BLaER1 (cell line): Measurements from ENCODE around the gene SEC14L1.
A peak's percentile ranks its signal among the peaks of the same experiment; 100 is the strongest.

Experiments
- H3K27ac ChIP-seq: shearing (Covaris generic); formaldehyde crosslinking; 2 replicates; pipeline ENCODE4 v1.8.1; 2022
- H3K27me3 ChIP-seq: shearing (Covaris generic); formaldehyde crosslinking; 2 replicates; pipeline ENCODE4 v1.8.1; 2022
- H3K36me3 ChIP-seq: shearing (Covaris generic); formaldehyde crosslinking; 2 replicates; pipeline ENCODE4 v1.8.1; 2022
- H3K4me1 ChIP-seq: shearing (Covaris generic); formaldehyde crosslinking; 2 replicates; pipeline ENCODE4 v1.8.1; 2022
- H3K4me2 ChIP-seq: shearing (Covaris generic); formaldehyde crosslinking; 2 replicates; pipeline ENCODE4 v1.8.1; 2022
- H3K4me3 ChIP-seq: shearing (Covaris generic); formaldehyde crosslinking; 2 replicates; pipeline ENCODE4 v1.8.1; 2022
- H3K9ac ChIP-seq: shearing (Covaris generic); formaldehyde crosslinking; 2 replicates; pipeline ENCODE4 v1.8.1; 2022
- H3K9me3 ChIP-seq: shearing (Covaris generic); formaldehyde crosslinking; 2 replicates; pipeline ENCODE4 v1.8.1; 2022
- H4K20me1 ChIP-seq: shearing (Covaris generic); formaldehyde crosslinking; 2 replicates; pipeline ENCODE4 v1.8.1; 2022
- Cebpa-rat ChIP-seq: shearing (Covaris generic); IDR thresholded peaks from 2 replicates; pipeline ENCODE4 v1.8.1; 2022

SEC14L1 gene

DNA sequence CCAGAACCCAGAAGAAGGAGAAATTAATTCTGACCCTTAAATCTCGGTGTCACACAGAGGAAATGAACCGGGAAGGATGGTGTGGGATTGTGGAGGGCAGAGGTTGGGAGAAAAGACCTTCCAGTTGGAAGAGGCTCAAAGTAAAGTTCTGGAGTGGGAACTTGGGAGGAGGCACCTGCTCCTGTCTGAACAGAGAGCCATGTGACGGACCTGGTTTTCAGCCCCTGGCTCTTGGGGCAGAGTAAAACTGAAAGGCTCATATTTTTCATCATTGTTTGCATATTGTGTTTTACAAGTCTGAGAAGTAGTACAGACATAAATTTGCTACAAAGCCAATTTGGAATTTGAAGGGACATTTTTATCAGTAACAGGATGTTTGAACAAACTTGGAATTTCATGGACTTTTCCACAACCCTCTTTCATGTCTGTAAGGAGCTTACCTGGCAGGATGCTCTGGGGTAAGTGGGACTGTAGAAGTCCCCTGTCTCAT, 24.4 kb upstream of the SEC14L1 start:
- Histone ChIP-seq H3K9ac (no peak overlapping the region), H3K4me3 (no peak overlapping the region), H3K27me3 (no peaks in the 10 kb centered on the region), H3K4me1 (peaks cover 8% of the 10 kb centered on the region), H3K27ac (no peak overlapping the region), H3K9me3 (no peaks in the 10 kb centered on the region), H3K36me3 (no peaks in the 10 kb centered on the region), H3K4me2 (no peak overlapping the region), H4K20me1 (no peaks in the 10 kb centered on the region)
- TF ChIP-seq Cebpa-rat = no peak

GRCh38 chr17:77117415-77117814, 23.4 kb upstream of the SEC14L1 start:
- no peak for TF ChIP-seq Cebpa-rat
- no peaks in the 10 kb centered on the region for H3K9me3 ChIP-seq
- no peak overlapping the region for H3K4me2 ChIP-seq
- no peak overlapping the region for H3K9ac ChIP-seq
- H3K27ac ChIP-seq = no peak overlapping the region
- no peak overlapping the region for H3K4me3 ChIP-seq
- no peaks in the 10 kb centered on the region for H3K27me3 ChIP-seq
- no peaks in the 10 kb centered on the region for H3K4me1 ChIP-seq
- H3K36me3 ChIP-seq = no peaks in the 10 kb centered on the region
- no peaks in the 10 kb centered on the region for H4K20me1 ChIP-seq

DNA sequence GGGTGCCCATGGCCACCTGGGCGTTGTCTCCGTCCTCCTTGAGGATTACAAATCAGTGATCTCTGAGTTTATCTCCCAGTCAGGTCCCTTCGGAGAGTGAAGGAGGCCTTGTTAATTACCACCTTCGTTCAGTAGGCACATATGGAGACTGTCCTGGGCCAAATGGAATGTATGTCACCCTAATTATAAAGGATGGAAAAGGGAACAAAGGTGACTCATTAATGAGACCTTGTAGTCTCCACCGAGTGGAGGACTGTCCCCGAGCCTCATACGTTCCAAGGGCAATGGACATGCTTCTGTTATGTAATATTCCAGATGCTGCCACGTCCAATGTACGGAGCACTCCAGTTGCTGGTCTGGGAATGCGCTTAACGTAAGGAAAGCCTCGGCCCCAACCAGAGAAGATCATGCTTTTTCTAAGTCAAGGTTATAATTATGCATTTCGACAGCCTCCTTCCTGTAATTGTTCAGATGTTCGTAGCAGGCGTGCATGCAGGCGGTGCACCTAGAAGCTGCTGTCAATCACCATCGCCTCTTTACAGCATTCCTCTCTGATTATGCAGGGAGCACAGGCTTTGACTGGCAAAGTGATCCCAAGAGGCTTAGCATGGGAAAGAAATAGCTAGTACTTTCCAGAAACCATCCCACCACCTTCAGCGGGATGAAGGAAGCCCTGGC, 22.4 kb upstream of the SEC14L1 start:
- Histone ChIP-seq H3K4me3 (no peak overlapping the region), H3K4me1 (no peaks in the 10 kb centered on the region), H3K36me3 (no peaks in the 10 kb centered on the region), H3K27ac (no peak overlapping the region), H3K27me3 (no peaks in the 10 kb centered on the region), H4K20me1 (no peaks in the 10 kb centered on the region), H3K4me2 (no peak overlapping the region), H3K9ac (no peak overlapping the region), H3K9me3 (no peaks in the 10 kb centered on the region)
- no peak for TF ChIP-seq Cebpa-rat

- no peaks in the 10 kb centered on the region for H3K36me3 ChIP-seq
- no peak overlapping the region for H3K27ac ChIP-seq
- H3K4me3 ChIP-seq = no peak overlapping the region
- H3K4me1 ChIP-seq = peaks cover 9% of the 10 kb centered on the region
- H3K9ac ChIP-seq = no peak overlapping the region
- no peak for TF ChIP-seq Cebpa-rat
- no peak overlapping the region for H3K4me2 ChIP-seq
- H3K9me3 ChIP-seq = no peaks in the 10 kb centered on the region
- H4K20me1 ChIP-seq = no peaks in the 10 kb centered on the region
- H3K27me3 ChIP-seq = no peaks in the 10 kb centered on the region
Observed at GRCh38 chr17:77119668-77120301, 21.0 kb upstream of the SEC14L1 start.

DNA sequence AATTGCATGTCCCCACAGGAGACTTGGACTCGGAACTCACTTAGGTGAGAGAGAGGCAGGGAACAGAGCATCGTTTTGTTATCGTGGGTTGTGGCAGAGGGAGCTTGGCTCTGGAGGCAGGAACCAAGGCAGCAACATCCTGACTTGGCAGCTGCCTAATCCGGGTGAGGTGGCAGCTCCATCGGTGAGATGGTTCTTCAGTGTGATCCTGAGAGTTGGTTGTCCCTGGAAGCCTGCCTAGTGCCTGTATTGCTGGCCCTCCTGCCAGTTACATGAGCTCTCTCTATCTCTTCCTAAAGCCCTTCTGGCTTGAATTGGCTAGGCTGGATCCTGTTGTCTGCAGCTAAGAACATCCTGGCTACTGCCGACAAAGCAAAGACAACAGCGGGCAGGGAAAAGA, 19.9 kb upstream of the SEC14L1 start:
- no peaks in the 10 kb centered on the region for H4K20me1 ChIP-seq
- H3K4me2 ChIP-seq = no peak overlapping the region
- no peak overlapping the region for H3K9ac ChIP-seq
- H3K4me3 ChIP-seq = no peak overlapping the region
- H3K27ac ChIP-seq = no peak overlapping the region
- no peaks in the 10 kb centered on the region for H3K27me3 ChIP-seq
- H3K4me1 ChIP-seq = peaks cover 19% of the 10 kb centered on the region
- no peaks in the 10 kb centered on the region for H3K36me3 ChIP-seq
- H3K9me3 ChIP-seq = no peaks in the 10 kb centered on the region
- no peak for TF ChIP-seq Cebpa-rat

- H3K4me2 ChIP-seq = peak overlapping the region; percentile 50
- no peaks in the 10 kb centered on the region for H3K27me3 ChIP-seq
- peaks cover 43% of the 10 kb centered on the region for H3K4me1 ChIP-seq
- no peak overlapping the region for H3K4me3 ChIP-seq
- no peaks in the 10 kb centered on the region for H3K9me3 ChIP-seq
- no peak for TF ChIP-seq Cebpa-rat
- no peak overlapping the region for H3K27ac ChIP-seq
- peak overlapping the region; percentile 5; the same call in 1 of the 2 replicates for H3K9ac ChIP-seq
- H4K20me1 ChIP-seq = no peaks in the 10 kb centered on the region
- no peaks in the 10 kb centered on the region for H3K36me3 ChIP-seq
Observed at GRCh38 chr17:77124192-77124889, 16.4 kb upstream of the SEC14L1 start.

GRCh38 chr17:77125432-77125901, 15.3 kb upstream of the SEC14L1 start:
- H3K4me1 ChIP-seq = peaks cover 54% of the 10 kb centered on the region
- H3K36me3 ChIP-seq = no peaks in the 10 kb centered on the region
- H3K4me2 ChIP-seq = no peak overlapping the region
- H4K20me1 ChIP-seq = no peaks in the 10 kb centered on the region
- H3K27ac ChIP-seq = no peak overlapping the region
- no peaks in the 10 kb centered on the region for H3K27me3 ChIP-seq
- no peak for TF ChIP-seq Cebpa-rat
- H3K9ac ChIP-seq = no peak overlapping the region
- no peak overlapping the region for H3K4me3 ChIP-seq
- no peaks in the 10 kb centered on the region for H3K9me3 ChIP-seq

GRCh38 chr17:77126519-77126918, 14.2 kb upstream of the SEC14L1 start:
- Histone ChIP-seq H3K4me3 (no peak overlapping the region), H3K9ac (no peak overlapping the region), H3K4me2 (no peak overlapping the region), H3K27ac (no peak overlapping the region), H3K9me3 (no peaks in the 10 kb centered on the region), H3K27me3 (no peaks in the 10 kb centered on the region), H3K4me1 (peaks cover 55% of the 10 kb centered on the region), H4K20me1 (no peaks in the 10 kb centered on the region), H3K36me3 (no peaks in the 10 kb centered on the region)
- no peak for TF ChIP-seq Cebpa-rat

- H3K4me1 ChIP-seq = peaks cover 55% of the 10 kb centered on the region
- peak overlapping the region; percentile 60; the same call in 1 of the 2 replicates for H3K9ac ChIP-seq
- no peaks in the 10 kb centered on the region for H3K9me3 ChIP-seq
- no peaks in the 10 kb centered on the region for H3K27me3 ChIP-seq
- peak overlapping the region; percentile 41 for H3K4me3 ChIP-seq
- peak overlapping the region; percentile 68 for H3K27ac ChIP-seq
- H3K36me3 ChIP-seq = no peaks in the 10 kb centered on the region
- no peaks in the 10 kb centered on the region for H4K20me1 ChIP-seq
- H3K4me2 ChIP-seq = peak overlapping the region; percentile 85
- no peak for TF ChIP-seq Cebpa-rat
Observed at GRCh38 chr17:77127735-77128361, 12.9 kb upstream of the SEC14L1 start.
